COLO668 (cell line): Measurements from ENCODE around the gene LDLRAD3.
"Not testable (repeated sequence)": the region's sequence is repeated elsewhere in the genome, so short reads cannot be mapped to it uniquely, and the experiment has no call there.

Source experiments
- DNase-seq: peaks from one replicate; lab custom pipeline; 2025; ENCODE audit not compliant: unreplicated experiment; lab: John Stamatoyannopoulos, UW

Gene LDLRAD3

GRCh38 chr11:36041988-36042611 lies 98.2 kb downstream of the LDLRAD3 start:
- no peak for DNase-seq

- no peak for DNase-seq
Observed at GRCh38 chr11:36044636-36045035, 100.8 kb downstream of the LDLRAD3 start.

- not testable (repeated sequence) for DNase-seq
Observed at GRCh38 chr11:36045945-36046344, 102.1 kb downstream of the LDLRAD3 start.

- no peak for DNase-seq
Observed at GRCh38 chr11:36046932-36047331, 103.1 kb downstream of the LDLRAD3 start.

GRCh38 chr11:36047344-36047743 lies 103.5 kb downstream of the LDLRAD3 start:
- DNase-seq: no peak

GRCh38 chr11:36048496-36049247 lies 104.8 kb downstream of the LDLRAD3 start:
- no peak for DNase-seq

GRCh38 chr11:36051235-36052144 lies 107.6 kb downstream of the LDLRAD3 start:
- no peak for DNase-seq

GRCh38 chr11:36053281-36053680 lies 109.4 kb downstream of the LDLRAD3 start:
- no peak for DNase-seq

GRCh38 chr11:36053862-36054261 lies 110.0 kb downstream of the LDLRAD3 start:
- DNase-seq: no peak

- no peak for DNase-seq
Observed at GRCh38 chr11:36054628-36055027, 110.8 kb downstream of the LDLRAD3 start.

- peak; percentile 26 for DNase-seq
Observed at GRCh38 chr11:36056160-36056751, 112.4 kb downstream of the LDLRAD3 start.

GRCh38 chr11:36057379-36058042 lies 113.6 kb downstream of the LDLRAD3 start:
- no peak for DNase-seq

GRCh38 chr11:36059660-36060059 lies 115.8 kb downstream of the LDLRAD3 start:
- DNase-seq: no peak

GRCh38 chr11:36060926-36061325 lies 117.1 kb downstream of the LDLRAD3 start:
- DNase-seq: no peak

GRCh38 chr11:36061471-36061870 lies 117.6 kb downstream of the LDLRAD3 start:
- no peak for DNase-seq

- no peak for DNase-seq
Observed at GRCh38 chr11:36062796-36063365, 119.0 kb downstream of the LDLRAD3 start.

- no peak for DNase-seq
Observed at GRCh38 chr11:36065436-36065835, 121.6 kb downstream of the LDLRAD3 start.

- DNase-seq: no peak
Observed at GRCh38 chr11:36066891-36067290, 123.0 kb downstream of the LDLRAD3 start.

GRCh38 chr11:36069576-36070212 lies 125.8 kb downstream of the LDLRAD3 start:
- DNase-seq: peak; percentile 14
